HG02610 (cell line): Measurements from ENCODE around the gene TREM2.
"Not testable (repeated sequence)": the region's sequence is repeated elsewhere in the genome, so short reads cannot be mapped to it uniquely, and the experiment has no call there.

Source experiments
- ATAC-seq: cut with Tn5 transposase; IDR thresholded peaks from one replicate; pipeline ENCODE4 v1.9.1; 2021; ENCODE audit warnings: mild to moderate bottlenecking, moderate library complexity; ENCODE audit not compliant: unreplicated experiment

The TREM2 gene

GRCh38 chr6:41162687-41163418, at the start of gene TREM2:
TREM2 (minus strand) TSS chr6:41163116; CDS start chr6:41163082, 34 bp downstream.
- no peak for ATAC-seq

- no peak for ATAC-seq
Measured at GRCh38 chr6:41209547-41210320, 46.8 kb upstream of the TREM2 start.

- no peak for ATAC-seq
Measured at GRCh38 chr6:41208439-41209106, 45.7 kb upstream of the TREM2 start.

GRCh38 chr6:41204156-41204555, 41.2 kb upstream of the TREM2 start:
- no peak for ATAC-seq

GRCh38 chr6:41201764-41202173, 38.9 kb upstream of the TREM2 start:
- no peak for ATAC-seq

- ATAC-seq: no peak
Measured at GRCh38 chr6:41200901-41201763, 38.2 kb upstream of the TREM2 start, which contains the start of gene TREML2. TREML2 (minus strand) TSS chr6:41201149; CDS start chr6:41201008, 141 bp downstream.

GRCh38 chr6:41200296-41200900, 37.5 kb upstream of the TREM2 start:
- peak; percentile 24 for ATAC-seq

- ATAC-seq: peak; percentile 68
Measured at GRCh38 chr6:41199552-41200246, 36.8 kb upstream of the TREM2 start.

- no peak for ATAC-seq
Measured at GRCh38 chr6:41197234-41197633, 34.3 kb upstream of the TREM2 start.

GRCh38 chr6:41194386-41194785, 31.5 kb upstream of the TREM2 start:
- ATAC-seq: no peak

- no peak for ATAC-seq
Measured at GRCh38 chr6:41193884-41194283, 31.0 kb upstream of the TREM2 start.

- ATAC-seq: no peak
Measured at GRCh38 chr6:41193171-41193734, 30.3 kb upstream of the TREM2 start.

- no peak for ATAC-seq
Measured at GRCh38 chr6:41191569-41191968, 28.7 kb upstream of the TREM2 start.

- ATAC-seq: no peak
Measured at GRCh38 chr6:41190791-41191190, 27.9 kb upstream of the TREM2 start.

- no peak for ATAC-seq
Measured at GRCh38 chr6:41189967-41190366, 27.1 kb upstream of the TREM2 start.

- not testable (repeated sequence) for ATAC-seq
Measured at GRCh38 chr6:41189046-41189445, 26.1 kb upstream of the TREM2 start.

GRCh38 chr6:41187924-41188886, 25.3 kb upstream of the TREM2 start:
- ATAC-seq: no peak

GRCh38 chr6:41186031-41186562, 23.2 kb upstream of the TREM2 start:
- no peak for ATAC-seq
